Epithelial cell of prostate (primary cell): ENCODE data around the gene LRRC3B.
A peak's percentile ranks its signal among the peaks of the same experiment; 100 is the strongest.

Experiments
- DNase-seq: peaks from one replicate; pipeline ENCODE4 v3.0.0-alpha.2; 2011; ENCODE audit warnings: low read depth, low spot score
- H3K27ac ChIP-seq: fragments of 450-650 bp; 2 replicates; pipeline ENCODE4 v1.5.1; 2017; ENCODE audit warnings: mild to moderate bottlenecking

LRRC3B gene

GRCh38 chr3:26628915-26629314 lies 6.3 kb downstream of the LRRC3B start:
- DNase-seq = no peak
- H3K27ac ChIP-seq = no peak overlapping the region

GRCh38 chr3:26630669-26631389 lies 8.3 kb downstream of the LRRC3B start:
- H3K27ac ChIP-seq = no peak overlapping the region
- DNase-seq = no peak

- no peak for DNase-seq
Measured at GRCh38 chr3:26631390-26631738, 8.8 kb downstream of the LRRC3B start.

GRCh38 chr3:26634601-26635000 lies 12.0 kb downstream of the LRRC3B start:
- H3K27ac ChIP-seq = no peak overlapping the region
- no peak for DNase-seq

More at GRCh38 chr3:26631390-26631738, 8.8 kb downstream of the LRRC3B start:
- H3K27ac ChIP-seq = no peak overlapping the region

- H3K27ac ChIP-seq = no peak overlapping the region
- no peak for DNase-seq
Measured at GRCh38 chr3:26636096-26636727, 13.6 kb downstream of the LRRC3B start.

- no peak for DNase-seq
- H3K27ac ChIP-seq = no peak overlapping the region
Measured at GRCh38 chr3:26637698-26638097, 15.1 kb downstream of the LRRC3B start.

GRCh38 chr3:26638113-26638512 lies 15.5 kb downstream of the LRRC3B start:
- no peak for DNase-seq

GRCh38 chr3:26639339-26639738 lies 16.8 kb downstream of the LRRC3B start:
- no peak overlapping the region for H3K27ac ChIP-seq
- DNase-seq = no peak

More at GRCh38 chr3:26638113-26638512, 15.5 kb downstream of the LRRC3B start:
- no peak overlapping the region for H3K27ac ChIP-seq

GRCh38 chr3:26647078-26647477 lies 24.5 kb downstream of the LRRC3B start:
- no peak overlapping the region for H3K27ac ChIP-seq
- no peak for DNase-seq

GRCh38 chr3:26648461-26648860 lies 25.9 kb downstream of the LRRC3B start:
- no peak for DNase-seq
- H3K27ac ChIP-seq = no peak overlapping the region

GRCh38 chr3:26652164-26652563 lies 29.6 kb downstream of the LRRC3B start:
- H3K27ac ChIP-seq = no peak overlapping the region
- no peak for DNase-seq

- DNase-seq = no peak
- no peak overlapping the region for H3K27ac ChIP-seq
Measured at GRCh38 chr3:26653811-26654425, 31.3 kb downstream of the LRRC3B start.

- no peak for DNase-seq
- no peak overlapping the region for H3K27ac ChIP-seq
Measured at GRCh38 chr3:26655231-26655630, 32.7 kb downstream of the LRRC3B start.

- peak overlapping the region; percentile 67 for H3K27ac ChIP-seq
- DNase-seq = peak; percentile 31
Measured at GRCh38 chr3:26657348-26657976, 34.9 kb downstream of the LRRC3B start.

- no peak for DNase-seq
- no peak overlapping the region for H3K27ac ChIP-seq
Measured at GRCh38 chr3:26668171-26668570, 45.6 kb downstream of the LRRC3B start.

GRCh38 chr3:26668696-26669095 lies 46.1 kb downstream of the LRRC3B start:
- no peak for DNase-seq
- H3K27ac ChIP-seq = no peak overlapping the region

- H3K27ac ChIP-seq = no peak overlapping the region
- no peak for DNase-seq
Measured at GRCh38 chr3:26675336-26675735, 52.8 kb downstream of the LRRC3B start.

- no peak for DNase-seq
- H3K27ac ChIP-seq = no peak overlapping the region
Measured at GRCh38 chr3:26681632-26682031, 59.1 kb downstream of the LRRC3B start.

GRCh38 chr3:26682406-26682805 lies 59.8 kb downstream of the LRRC3B start:
- DNase-seq = no peak
- H3K27ac ChIP-seq = no peak overlapping the region

GRCh38 chr3:26683902-26684301 lies 61.3 kb downstream of the LRRC3B start:
- H3K27ac ChIP-seq = no peak overlapping the region
- no peak for DNase-seq

- H3K27ac ChIP-seq = no peak overlapping the region
- DNase-seq = no peak
Measured at GRCh38 chr3:26687466-26687865, 64.9 kb downstream of the LRRC3B start.
